Fibroblast of lung (primary cell): ENCODE results near the gene TMTC2.

Experiments used
- CTCF ChIP-seq, 2 donors: IDR thresholded peaks in 1 of 2; conservative IDR thresholded peaks in 1 of 2; 1 replicate in 1 of 2; 2 replicates in 1 of 2; pipeline ENCODE4 v1.5.1; 2011 to 2012; ENCODE audit warnings: low read length in 2 of 2, control low read depth in 1 of 2, inconsistent platforms in 1 of 2, low read depth in 1 of 2, mild to moderate bottlenecking in 1 of 2
- EZH2 ChIP-seq: IDR thresholded peaks from 2 replicates; pipeline ENCODE4 v1.5.1; 2012; ENCODE audit warnings: low read length, control low read depth, mild to moderate bottlenecking; ENCODE audit errors: missing control alignments

GRCh38 chr12:82783435-82783834 is 96.7 kb downstream of the TMTC2 start:
- TF ChIP-seq CTCF (conservative IDR thresholded peaks at IDR 0.05 in 1 of 2, IDR thresholded peaks at IDR 0.05 in 1 of 2; ENCODE audit: low read depth in 1 of 2, low read length in 2 of 2) (no peak), EZH2 (no peak)
